GM06990 (cell line): ENCODE data around the gene STK17B.

Source experiments
- DNase-seq: peaks from one replicate; pipeline ENCODE4 v3.0.0-alpha.2; 2011; ENCODE audit not compliant: insufficient read length; ENCODE audit errors: extremely low read depth
- H3K27me3 ChIP-seq: replicated peaks from 2 replicates; pipeline ENCODE4 v1.6.0; 2011; ENCODE audit warnings: low read length; ENCODE audit not compliant: control insufficient read depth, insufficient read depth
- H3K36me3 ChIP-seq: 2 replicates; pipeline ENCODE4 v1.5.1; 2011; ENCODE audit warnings: low read length; ENCODE audit not compliant: control insufficient read depth, insufficient read depth
- H3K4me3 ChIP-seq: replicated peaks from 2 replicates; pipeline ENCODE4 v1.5.1; 2011; ENCODE audit warnings: low read depth, mild to moderate bottlenecking, control low read depth, low read length
- CTCF ChIP-seq: IDR thresholded peaks from 2 replicates; pipeline ENCODE4 v1.5.1; 2011; ENCODE audit warnings: low read length, control low read depth, mild to moderate bottlenecking, inconsistent platforms; ENCODE audit not compliant: insufficient read depth, poor library complexity, severe bottlenecking

Gene STK17B

GRCh38 chr2:196155575-196155974 lies 15.8 kb downstream of the STK17B start:
- TF ChIP-seq CTCF, result no peak
- no peak for DNase-seq
- Histone ChIP-seq H3K4me3 (no peak overlapping the region), H3K27me3 (no peaks in the 10 kb centered on the region), H3K36me3 (peaks cover 1% of the 10 kb centered on the region)

- Histone ChIP-seq H3K4me3 (no peak overlapping the region), H3K27me3 (no peaks in the 10 kb centered on the region), H3K36me3 (peaks cover 1% of the 10 kb centered on the region)
- no peak for TF ChIP-seq CTCF
- DNase-seq, result no peak
Measured at GRCh38 chr2:196153480-196153879, 17.9 kb downstream of the STK17B start.

- no peak for DNase-seq
- H3K4me3 ChIP-seq, result no peak overlapping the region
Measured at GRCh38 chr2:196149948-196150347, 21.4 kb downstream of the STK17B start.

GRCh38 chr2:196148736-196149135 lies 22.6 kb downstream of the STK17B start:
- Histone ChIP-seq H3K36me3 (peaks cover 6% of the 10 kb centered on the region), H3K4me3 (no peak overlapping the region), H3K27me3 (no peaks in the 10 kb centered on the region)
- TF ChIP-seq CTCF, result no peak
- DNase-seq, result no peak

More at GRCh38 chr2:196149948-196150347, 21.4 kb downstream of the STK17B start:
- no peak for TF ChIP-seq CTCF
- Histone ChIP-seq H3K36me3 (peaks cover 3% of the 10 kb centered on the region), H3K27me3 (no peaks in the 10 kb centered on the region)

- H3K4me3 ChIP-seq, result no peak overlapping the region
- TF ChIP-seq CTCF, result no peak
- no peak for DNase-seq
- H3K36me3 ChIP-seq, result peaks cover 9% of the 10 kb centered on the region
- no peaks in the 10 kb centered on the region for H3K27me3 ChIP-seq
Measured at GRCh38 chr2:196145256-196145655, 26.1 kb downstream of the STK17B start.

- TF ChIP-seq CTCF, result no peak
- Histone ChIP-seq H3K4me3 (no peak overlapping the region), H3K36me3 (peaks cover 10% of the 10 kb centered on the region), H3K27me3 (no peaks in the 10 kb centered on the region)
- no peak for DNase-seq
Measured at GRCh38 chr2:196144513-196145126, 26.8 kb downstream of the STK17B start.
